Measurements from ENCODE around the gene ACTRT2. TPM values are rescaled to one million over a fixed set of nuclear protein-coding genes. Genes with fewer than 3 reads are reported as not detected.

Gene ACTRT2
- total RNA-seq, 1 donor from 2014 or later: not detected

- H3K4me3 ChIP-seq (ENCODE audit: low read depth, low read length): no peak overlapping the region
- no peaks in the 10 kb centered on the region for H3K27me3 ChIP-seq (ENCODE audit: control insufficient read depth, insufficient read depth, low read length)
- H3K36me3 ChIP-seq (ENCODE audit: control insufficient read depth, insufficient read depth, low read length): no peaks in the 10 kb centered on the region
- DNase-seq (ENCODE audit: low read depth): no peak
- no peak for TF ChIP-seq CTCF (IDR thresholded peaks at IDR 0.05; ENCODE audit: insufficient read depth, low read length, poor library complexity, severe bottlenecking)
These were observed 41.8 kb upstream of the ACTRT2 start for GRCh38 chr1:2979191-2980072.

GRCh38 chr1:2980073-2980791 is 41.0 kb upstream of the ACTRT2 start:
- DNase-seq (ENCODE audit: low read depth): no peak
- Histone ChIP-seq H3K36me3 (ENCODE audit: control insufficient read depth, insufficient read depth, low read length) (no peaks in the 10 kb centered on the region), H3K4me3 (ENCODE audit: low read depth, low read length) (no peak overlapping the region), H3K27me3 (ENCODE audit: control insufficient read depth, insufficient read depth, low read length) (no peaks in the 10 kb centered on the region)
- TF ChIP-seq CTCF (IDR thresholded peaks at IDR 0.05; ENCODE audit: insufficient read depth, low read length, poor library complexity, severe bottlenecking): no peak

GRCh38 chr1:2980849-2981248 is 40.4 kb upstream of the ACTRT2 start:
- no peak overlapping the region for H3K4me3 ChIP-seq (ENCODE audit: low read depth, low read length)
- no peaks in the 10 kb centered on the region for H3K27me3 ChIP-seq (ENCODE audit: control insufficient read depth, insufficient read depth, low read length)
- no peak for TF ChIP-seq CTCF (IDR thresholded peaks at IDR 0.05; ENCODE audit: insufficient read depth, low read length, poor library complexity, severe bottlenecking)
- DNase-seq (ENCODE audit: low read depth): no peak
- no peaks in the 10 kb centered on the region for H3K36me3 ChIP-seq (ENCODE audit: control insufficient read depth, insufficient read depth, low read length)

GRCh38 chr1:2981388-2981787 is 39.9 kb upstream of the ACTRT2 start:
- no peak for TF ChIP-seq CTCF (IDR thresholded peaks at IDR 0.05; ENCODE audit: insufficient read depth, low read length, poor library complexity, severe bottlenecking)

GRCh38 chr1:2981981-2982614 is 39.2 kb upstream of the ACTRT2 start:
- TF ChIP-seq CTCF (IDR thresholded peaks at IDR 0.05; ENCODE audit: insufficient read depth, low read length, poor library complexity, severe bottlenecking): no peak
- no peaks in the 10 kb centered on the region for H3K36me3 ChIP-seq (ENCODE audit: control insufficient read depth, insufficient read depth, low read length)
- H3K27me3 ChIP-seq (ENCODE audit: control insufficient read depth, insufficient read depth, low read length): no peaks in the 10 kb centered on the region
- no peak overlapping the region for H3K4me3 ChIP-seq (ENCODE audit: low read depth, low read length)
- no peak for DNase-seq (ENCODE audit: low read depth)

More at GRCh38 chr1:2981388-2981787, 39.9 kb upstream of the ACTRT2 start:
- Histone ChIP-seq H3K4me3 (ENCODE audit: low read depth, low read length) (no peak overlapping the region), H3K27me3 (ENCODE audit: control insufficient read depth, insufficient read depth, low read length) (no peaks in the 10 kb centered on the region), H3K36me3 (ENCODE audit: control insufficient read depth, insufficient read depth, low read length) (no peaks in the 10 kb centered on the region)
- DNase-seq (ENCODE audit: low read depth): no peak

Data from kidney epithelial cell (primary cell).